ENCODE results near the gene SMAP2.

SMAP2 gene

DNA sequence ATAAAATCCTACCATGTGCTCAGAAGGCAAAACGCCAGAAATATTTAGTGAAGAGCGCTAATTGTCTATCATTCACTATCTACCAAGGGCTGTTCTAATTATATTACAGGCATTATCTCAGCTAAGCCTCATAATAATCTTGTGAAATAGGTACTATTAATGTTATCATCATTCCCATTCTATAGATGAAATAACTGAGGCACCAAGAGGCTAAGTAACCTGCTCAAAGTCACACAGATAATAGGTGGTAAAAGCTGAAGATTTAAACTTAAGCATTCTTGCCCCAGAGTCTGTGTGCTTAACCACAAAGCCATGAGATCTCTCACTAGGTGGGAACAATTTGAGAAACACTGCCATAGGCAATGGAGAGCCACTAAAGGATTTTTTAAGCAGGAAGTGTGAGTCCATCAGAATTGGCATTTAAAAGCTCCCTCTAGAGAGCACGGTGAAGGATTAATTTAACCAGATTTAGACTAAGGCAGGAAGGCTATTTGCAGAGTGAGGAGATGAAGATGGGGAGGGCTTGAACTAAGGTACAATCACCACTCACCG, 1.7 kb upstream of the SMAP2 start:
- H3K4me3 ChIP-seq (ENCODE audit: low read depth in 1 of 2, low read length in 2 of 2), result no peak overlapping the region
- no peak overlapping the region for H3K27ac ChIP-seq (ENCODE audit: low read depth, low read length)
- H3K9me3 ChIP-seq (ENCODE audit: control insufficient read depth in 1 of 2, low read length in 2 of 2), result no peaks in the 10 kb centered on the region
- peaks cover 10 to 11% of the 10 kb centered on the region in 2 donors for H3K4me1 ChIP-seq (ENCODE audit: control insufficient read depth in 1 of 2, insufficient read depth in 2 of 2, low read length in 2 of 2)
- no peak overlapping the region for H3K9ac ChIP-seq (ENCODE audit: low read depth in 1 of 2, low read length in 2 of 2)
- no peaks in the 10 kb centered on the region for H3K27me3 ChIP-seq (ENCODE audit: control insufficient read depth in 1 of 2, insufficient read depth in 2 of 2, low read length in 2 of 2)
- H3K36me3 ChIP-seq (ENCODE audit: control insufficient read depth in 1 of 2, insufficient read depth in 2 of 2, low read length in 2 of 2), result no peaks in the 10 kb centered on the region

DNA sequence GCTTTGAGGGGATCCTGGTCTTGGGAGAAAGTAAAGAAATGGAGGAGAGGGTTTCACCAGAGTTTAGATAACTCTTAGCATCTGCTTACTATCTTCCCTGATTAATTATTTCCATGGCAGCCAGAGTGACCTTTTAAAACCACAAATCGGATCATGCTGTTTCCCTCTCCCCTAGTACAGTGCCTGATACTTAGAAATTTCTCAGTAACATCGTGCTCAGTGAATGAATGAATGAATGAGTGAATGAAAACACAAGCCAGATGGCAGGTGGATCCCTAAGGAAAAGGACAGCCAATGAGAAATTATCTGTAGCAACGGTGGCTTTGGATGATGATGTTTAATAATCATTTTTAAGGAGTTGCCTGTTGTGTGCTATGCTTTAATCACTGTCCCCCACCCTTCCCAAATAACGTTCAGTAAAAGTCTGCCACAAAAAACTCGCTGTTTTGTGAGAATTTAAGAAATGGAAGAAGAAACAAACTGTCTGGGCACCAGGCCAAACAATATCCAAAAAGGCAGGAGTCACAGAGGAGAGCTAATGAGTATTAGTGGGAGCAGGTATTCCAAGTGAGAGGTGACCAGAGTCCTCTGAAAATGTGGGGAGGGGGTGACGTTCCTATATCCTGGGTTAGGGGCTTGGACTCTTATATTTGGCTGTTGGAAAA, 737 bp upstream of the SMAP2 start:
- Histone ChIP-seq H3K4me3 (ENCODE audit: low read depth in 1 of 2, low read length in 2 of 2) (peak overlapping the region; percentile 36 to 92), H3K36me3 (ENCODE audit: control insufficient read depth in 1 of 2, insufficient read depth in 2 of 2, low read length in 2 of 2) (no peaks in the 10 kb centered on the region), H3K27me3 (ENCODE audit: control insufficient read depth in 1 of 2, insufficient read depth in 2 of 2, low read length in 2 of 2) (no peaks in the 10 kb centered on the region), H3K9me3 (ENCODE audit: control insufficient read depth in 1 of 2, low read length in 2 of 2) (no peaks in the 10 kb centered on the region), H3K4me1 (ENCODE audit: control insufficient read depth in 1 of 2, insufficient read depth in 2 of 2, low read length in 2 of 2) (peaks cover 11 to 15% of the 10 kb centered on the region in 2 donors), H3K27ac (ENCODE audit: low read depth, low read length) (no peak overlapping the region), H3K9ac (ENCODE audit: low read depth in 1 of 2, low read length in 2 of 2) (no peak overlapping the region)

DNA sequence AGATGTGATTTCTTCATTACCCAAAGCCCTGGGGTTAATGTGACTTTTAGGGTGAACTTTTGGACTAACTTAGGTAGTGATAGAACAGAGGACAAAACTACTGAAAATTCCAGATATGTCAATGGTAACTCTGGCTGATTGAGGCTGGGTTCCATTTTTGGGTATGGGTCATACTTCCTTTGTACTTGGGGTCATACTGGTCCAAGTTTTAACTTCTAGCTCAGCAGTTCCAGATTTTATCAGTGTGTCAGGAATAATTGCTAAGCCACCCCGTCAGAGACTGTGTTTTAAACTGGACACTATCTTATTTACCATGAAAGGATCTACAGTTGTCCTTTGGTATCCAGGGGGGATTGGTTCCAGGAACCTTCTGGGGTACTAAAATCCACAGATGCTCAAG, 4.0 kb downstream of the SMAP2 start:
- Histone ChIP-seq H3K9me3 (ENCODE audit: control insufficient read depth in 1 of 2, low read length in 2 of 2) (no peaks in the 10 kb centered on the region), H3K27me3 (ENCODE audit: control insufficient read depth in 1 of 2, insufficient read depth in 2 of 2, low read length in 2 of 2) (no peaks in the 10 kb centered on the region), H3K36me3 (ENCODE audit: control insufficient read depth in 1 of 2, insufficient read depth in 2 of 2, low read length in 2 of 2) (no peaks in the 10 kb centered on the region), H3K4me3 (ENCODE audit: low read depth in 1 of 2, low read length in 2 of 2) (no peak overlapping the region), H3K9ac (ENCODE audit: low read depth in 1 of 2, low read length in 2 of 2) (no peak overlapping the region), H3K4me1 (ENCODE audit: control insufficient read depth in 1 of 2, insufficient read depth in 2 of 2, low read length in 2 of 2) (peaks cover 21 to 29% of the 10 kb centered on the region in 2 donors), H3K27ac (ENCODE audit: low read depth, low read length) (no peak overlapping the region)

DNA sequence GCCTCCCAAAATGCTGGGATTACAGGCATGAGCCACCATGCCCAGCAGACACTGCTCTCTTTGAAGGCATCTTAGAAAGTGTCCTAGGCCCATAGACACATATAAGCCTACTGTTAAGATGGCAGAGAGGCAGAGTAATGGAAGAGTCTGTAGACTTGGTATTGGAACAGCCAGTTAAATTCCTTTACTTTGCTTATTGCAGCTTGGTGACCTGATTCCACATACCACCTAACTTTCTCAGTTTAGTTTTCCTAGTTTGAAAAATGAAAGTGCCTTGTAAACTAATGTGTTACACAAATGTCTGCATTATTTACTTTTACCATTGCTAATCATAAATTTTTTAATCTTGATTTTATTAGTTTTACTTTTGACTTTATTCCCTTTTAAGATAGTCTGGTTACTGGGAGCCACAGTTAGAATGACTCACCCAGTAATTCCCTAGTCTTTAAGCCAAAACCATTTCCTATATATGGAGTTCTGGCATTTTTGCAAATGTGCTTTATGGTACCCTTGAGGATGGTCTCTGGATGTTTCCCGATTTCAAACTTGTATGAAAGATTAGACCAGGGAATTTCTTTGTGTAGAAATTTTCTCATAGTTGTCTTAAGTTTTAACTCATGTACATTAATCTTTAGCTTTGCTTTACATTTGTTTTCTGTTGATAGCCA, 6.4 kb downstream of the SMAP2 start:
- Histone ChIP-seq H3K36me3 (ENCODE audit: control insufficient read depth in 1 of 2, insufficient read depth in 2 of 2, low read length in 2 of 2) (no peaks in the 10 kb centered on the region), H3K27me3 (ENCODE audit: control insufficient read depth in 1 of 2, insufficient read depth in 2 of 2, low read length in 2 of 2) (no peaks in the 10 kb centered on the region), H3K27ac (ENCODE audit: low read depth, low read length) (no peak overlapping the region), H3K9me3 (ENCODE audit: control insufficient read depth in 1 of 2, low read length in 2 of 2) (no peaks in the 10 kb centered on the region), H3K4me3 (ENCODE audit: low read depth in 1 of 2, low read length in 2 of 2) (no peak overlapping the region), H3K4me1 (ENCODE audit: control insufficient read depth in 1 of 2, insufficient read depth in 2 of 2, low read length in 2 of 2) (peaks cover 33 to 44% of the 10 kb centered on the region in 2 donors), H3K9ac (ENCODE audit: low read depth in 1 of 2, low read length in 2 of 2) (no peak overlapping the region)

DNA sequence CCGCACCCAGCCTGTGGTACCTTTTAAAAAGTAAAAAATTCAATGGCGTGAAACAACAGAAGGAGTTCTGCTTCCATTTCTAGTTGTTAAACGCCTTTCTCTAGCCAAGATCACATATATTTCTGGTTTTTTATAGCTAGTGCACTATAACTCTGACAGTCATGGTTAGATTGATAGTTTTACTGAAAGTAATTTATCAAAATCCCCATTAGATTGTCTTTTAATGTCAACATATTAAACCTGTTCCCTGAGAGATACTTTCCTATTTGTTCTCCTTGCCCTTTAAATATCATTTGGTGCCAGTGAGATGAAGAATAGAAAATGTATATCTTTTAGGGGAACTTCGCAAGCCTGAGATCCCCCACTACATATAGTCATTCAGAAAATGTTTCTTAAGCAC, 7.3 kb downstream of the SMAP2 start:
- peak overlapping the region in 1 of 2 donors; percentile 1 for H3K9ac ChIP-seq (ENCODE audit: low read depth in 1 of 2, low read length in 2 of 2)
- no peaks in the 10 kb centered on the region for H3K9me3 ChIP-seq (ENCODE audit: control insufficient read depth in 1 of 2, low read length in 2 of 2)
- H3K36me3 ChIP-seq (ENCODE audit: control insufficient read depth in 1 of 2, insufficient read depth in 2 of 2, low read length in 2 of 2), result no peaks in the 10 kb centered on the region
- H3K27me3 ChIP-seq (ENCODE audit: control insufficient read depth in 1 of 2, insufficient read depth in 2 of 2, low read length in 2 of 2), result no peaks in the 10 kb centered on the region
- H3K4me1 ChIP-seq (ENCODE audit: control insufficient read depth in 1 of 2, insufficient read depth in 2 of 2, low read length in 2 of 2), result peaks cover 32 to 48% of the 10 kb centered on the region in 2 donors
- peak overlapping the region in 1 of 2 donors; percentile 13 for H3K4me3 ChIP-seq (ENCODE audit: low read depth in 1 of 2, low read length in 2 of 2)
- H3K27ac ChIP-seq (ENCODE audit: low read depth, low read length), result no peak overlapping the region

DNA sequence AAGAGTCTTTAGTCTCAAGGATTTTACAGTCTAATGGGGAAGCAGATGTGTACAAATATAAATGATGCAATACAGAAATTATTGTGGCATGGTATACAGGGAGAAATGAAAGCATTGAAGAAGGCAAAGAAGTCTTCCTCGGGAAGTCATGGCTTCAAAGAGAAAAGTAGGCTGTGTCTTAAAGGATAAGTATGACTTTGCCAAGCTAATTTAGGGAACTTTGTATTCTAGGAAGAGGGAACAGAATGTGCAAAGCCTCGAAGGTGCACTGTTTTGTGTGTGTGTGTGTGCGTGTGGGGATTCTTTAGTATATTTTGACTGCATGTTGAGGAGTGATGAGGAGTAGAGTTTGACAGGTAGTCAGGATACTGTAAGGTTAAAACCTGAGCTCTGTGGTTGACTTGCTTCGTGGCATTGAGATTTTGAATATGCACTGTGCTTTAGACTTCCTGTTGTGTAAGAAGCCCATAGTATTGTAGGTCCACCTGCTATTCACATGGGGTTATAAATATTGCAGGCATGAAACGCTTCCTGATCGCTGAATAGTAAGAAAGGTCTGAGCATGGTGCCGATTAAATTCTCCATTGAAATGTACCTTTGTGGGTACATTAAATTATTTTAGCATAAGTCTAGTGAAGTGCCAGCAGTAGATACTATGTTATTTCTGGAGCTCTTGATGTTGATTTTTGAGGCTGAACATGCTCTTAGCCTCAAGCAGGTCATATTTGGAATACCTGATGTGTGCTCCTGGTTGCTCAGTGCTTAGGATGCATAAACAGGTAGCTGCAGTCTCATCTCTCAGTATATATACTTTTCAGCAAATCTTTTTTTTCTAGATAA, 8.0 kb downstream of the SMAP2 start:
- H3K27ac ChIP-seq (ENCODE audit: low read depth, low read length), result peak overlapping the region; percentile 33
- H3K9me3 ChIP-seq (ENCODE audit: control insufficient read depth in 1 of 2, low read length in 2 of 2), result no peaks in the 10 kb centered on the region
- peak overlapping the region; percentile 0 to 1 for H3K9ac ChIP-seq (ENCODE audit: low read depth in 1 of 2, low read length in 2 of 2)
- no peaks in the 10 kb centered on the region for H3K36me3 ChIP-seq (ENCODE audit: control insufficient read depth in 1 of 2, insufficient read depth in 2 of 2, low read length in 2 of 2)
- H3K27me3 ChIP-seq (ENCODE audit: control insufficient read depth in 1 of 2, insufficient read depth in 2 of 2, low read length in 2 of 2), result no peaks in the 10 kb centered on the region
- peaks cover 32 to 55% of the 10 kb centered on the region in 2 donors for H3K4me1 ChIP-seq (ENCODE audit: control insufficient read depth in 1 of 2, insufficient read depth in 2 of 2, low read length in 2 of 2)
- peak overlapping the region; percentile 13 to 41 for H3K4me3 ChIP-seq (ENCODE audit: low read depth in 1 of 2, low read length in 2 of 2)

DNA sequence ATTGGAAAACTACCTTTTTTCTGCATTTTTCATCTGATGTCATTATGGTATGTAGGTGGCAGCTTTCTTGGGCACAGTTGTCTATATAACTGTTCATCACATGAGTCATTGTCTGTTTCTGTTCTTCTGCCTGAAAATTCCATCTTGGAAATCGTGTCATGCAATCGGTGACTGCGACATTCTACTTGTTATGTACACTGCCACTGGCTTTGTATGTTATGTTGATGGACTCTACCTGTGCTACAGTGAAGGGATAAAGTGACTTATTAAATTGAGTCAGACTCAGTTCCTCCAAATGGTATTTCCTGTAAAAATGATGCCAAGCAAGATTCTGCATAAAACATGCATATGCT, 8.6 kb downstream of the SMAP2 start:
- Histone ChIP-seq H3K27ac (ENCODE audit: low read depth, low read length) (peak overlapping the region; percentile 33), H3K4me3 (ENCODE audit: low read depth in 1 of 2, low read length in 2 of 2) (peak overlapping the region; percentile 1 to 2), H3K36me3 (ENCODE audit: control insufficient read depth in 1 of 2, insufficient read depth in 2 of 2, low read length in 2 of 2) (no peaks in the 10 kb centered on the region), H3K9ac (ENCODE audit: low read depth in 1 of 2, low read length in 2 of 2) (peak overlapping the region in 1 of 2 donors; percentile 26), H3K9me3 (ENCODE audit: control insufficient read depth in 1 of 2, low read length in 2 of 2) (no peaks in the 10 kb centered on the region), H3K27me3 (ENCODE audit: control insufficient read depth in 1 of 2, insufficient read depth in 2 of 2, low read length in 2 of 2) (no peaks in the 10 kb centered on the region), H3K4me1 (ENCODE audit: control insufficient read depth in 1 of 2, insufficient read depth in 2 of 2, low read length in 2 of 2) (peaks cover 37 to 56% of the 10 kb centered on the region in 2 donors)

DNA sequence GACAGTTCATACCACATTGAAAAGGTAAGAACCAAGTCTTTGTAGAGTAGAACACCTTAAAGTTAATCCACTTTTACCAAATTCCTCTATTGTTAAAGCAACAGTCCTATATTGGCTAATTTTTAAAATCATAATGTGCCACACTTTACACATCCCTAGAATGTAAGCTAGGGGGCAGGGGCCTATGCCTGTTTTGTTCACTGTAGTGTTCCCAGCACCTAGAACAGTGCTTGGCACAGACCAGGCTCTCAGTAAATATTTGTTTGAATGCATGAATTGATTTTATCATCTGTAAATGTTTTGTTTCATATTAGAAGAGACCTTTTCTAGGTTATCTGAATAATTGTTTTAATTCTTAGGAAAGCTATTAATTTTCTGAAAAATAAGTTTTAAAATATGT, 9.1 kb downstream of the SMAP2 start:
- Histone ChIP-seq H3K4me1 (ENCODE audit: control insufficient read depth in 1 of 2, insufficient read depth in 2 of 2, low read length in 2 of 2) (peaks cover 37 to 52% of the 10 kb centered on the region in 2 donors), H3K27me3 (ENCODE audit: control insufficient read depth in 1 of 2, insufficient read depth in 2 of 2, low read length in 2 of 2) (no peaks in the 10 kb centered on the region), H3K36me3 (ENCODE audit: control insufficient read depth in 1 of 2, insufficient read depth in 2 of 2, low read length in 2 of 2) (no peaks in the 10 kb centered on the region), H3K9ac (ENCODE audit: low read depth in 1 of 2, low read length in 2 of 2) (peak overlapping the region in 1 of 2 donors; percentile 26), H3K9me3 (ENCODE audit: control insufficient read depth in 1 of 2, low read length in 2 of 2) (no peaks in the 10 kb centered on the region), H3K4me3 (ENCODE audit: low read depth in 1 of 2, low read length in 2 of 2) (peak overlapping the region in 1 of 2 donors; percentile 1), H3K27ac (ENCODE audit: low read depth, low read length) (no peak overlapping the region)

DNA sequence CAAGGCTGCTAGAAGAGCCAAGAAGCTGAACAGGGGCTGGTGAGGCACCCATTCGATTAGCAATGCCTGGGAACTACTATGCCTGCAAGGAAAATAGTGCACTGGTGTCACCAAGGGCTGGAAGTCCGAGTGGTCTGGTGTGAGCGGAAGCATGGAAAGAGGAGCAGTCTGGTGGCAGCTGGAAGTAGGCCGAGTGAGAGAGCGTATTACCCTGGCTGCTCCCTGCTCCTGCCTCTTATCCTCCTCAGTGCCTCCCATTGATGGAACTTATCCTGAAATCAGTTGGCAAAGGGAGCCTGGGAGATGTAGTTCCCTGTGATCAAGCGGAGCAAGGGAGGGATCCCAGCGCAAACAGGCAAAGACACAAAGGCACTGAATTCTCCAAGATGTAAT, 9.6 kb downstream of the SMAP2 start:
- no peak overlapping the region for H3K4me3 ChIP-seq (ENCODE audit: low read depth in 1 of 2, low read length in 2 of 2)
- H3K36me3 ChIP-seq (ENCODE audit: control insufficient read depth in 1 of 2, insufficient read depth in 2 of 2, low read length in 2 of 2), result no peaks in the 10 kb centered on the region
- no peaks in the 10 kb centered on the region for H3K27me3 ChIP-seq (ENCODE audit: control insufficient read depth in 1 of 2, insufficient read depth in 2 of 2, low read length in 2 of 2)
- peaks cover 37 to 51% of the 10 kb centered on the region in 2 donors for H3K4me1 ChIP-seq (ENCODE audit: control insufficient read depth in 1 of 2, insufficient read depth in 2 of 2, low read length in 2 of 2)
- H3K9me3 ChIP-seq (ENCODE audit: control insufficient read depth in 1 of 2, low read length in 2 of 2), result no peaks in the 10 kb centered on the region
- peak overlapping the region in 1 of 2 donors; percentile 60 for H3K9ac ChIP-seq (ENCODE audit: low read depth in 1 of 2, low read length in 2 of 2)
- H3K27ac ChIP-seq (ENCODE audit: low read depth, low read length), result no peak overlapping the region
